Gastrocnemius medialis (tissue), 4 donors: ENCODE data around the gene SEMA6B.

Experiments
- POLR2A ChIP-seq, 2 donors: fragments of 450-650 bp; IDR thresholded peaks; one replicate each; pipeline ENCODE4 v1.6.1; 2017; ENCODE audit warnings: antibody characterized with exemption in 2 of 2, mild to moderate bottlenecking in 2 of 2, moderate library complexity in 2 of 2
- TF ChIP-seq, protein P1 (sequence below), 5 experiments: fragments of 450-650 bp in 3 of 5; fragments of 200-600 bp in 2 of 5; sonication (generic) in 2 of 5; IDR thresholded peaks in 4 of 5; conservative IDR thresholded peaks in 1 of 5; 1 replicate in 4 of 5; 2 replicates in 1 of 5; pipeline ENCODE4 v1.5.1; 2016 to 2019; ENCODE audit warnings: antibody characterized with exemption in 5 of 5, mild to moderate bottlenecking in 3 of 5, moderate library complexity in 3 of 5

DNA sequence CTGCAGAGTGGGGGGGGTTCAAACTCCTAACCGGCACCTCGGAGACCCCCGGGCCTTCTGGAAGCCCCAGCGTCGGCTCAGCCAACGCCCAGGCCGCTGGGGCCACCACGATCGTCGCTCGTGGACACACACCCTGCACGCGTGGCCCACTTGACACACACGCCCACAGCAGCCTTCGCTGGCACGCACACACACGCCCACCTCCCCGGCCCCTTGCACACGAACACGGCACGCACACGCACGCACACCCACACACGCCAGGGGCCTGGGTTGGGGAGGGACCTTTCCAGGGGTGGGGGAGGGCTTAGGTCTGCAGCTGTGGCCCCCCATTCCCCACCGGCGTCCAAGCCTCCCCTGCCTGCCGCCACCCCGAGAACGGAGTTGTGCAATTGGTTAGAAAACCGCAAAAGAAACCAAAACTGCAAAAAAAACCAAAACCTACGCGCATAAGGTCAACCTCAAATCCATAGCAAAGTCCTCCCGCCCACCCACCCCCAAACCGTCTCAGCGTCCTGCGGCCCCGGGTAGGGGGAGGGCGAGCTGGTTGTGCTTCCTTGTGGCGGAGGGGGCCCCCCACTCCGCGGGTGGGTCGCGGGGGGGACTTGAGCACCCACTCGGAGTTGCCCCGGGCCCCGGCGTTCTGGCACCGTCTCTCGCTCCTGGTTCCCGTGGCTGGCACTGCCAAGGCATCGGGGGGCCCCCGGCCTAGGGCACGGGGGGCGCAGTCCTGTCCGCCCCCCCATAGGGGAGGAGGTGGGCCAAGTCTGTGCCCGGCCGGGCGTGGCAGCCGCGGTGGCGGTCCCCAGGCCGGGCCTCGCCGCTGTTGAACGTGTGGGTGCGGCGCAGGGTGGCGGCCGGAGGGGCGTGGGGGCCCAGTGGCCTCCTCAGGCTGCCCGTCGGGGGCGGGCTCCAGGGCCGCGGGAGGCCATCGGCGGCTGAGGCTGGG lies 16.3 kb downstream of the SEMA6B start:
- TF ChIP-seq, protein P1, sequence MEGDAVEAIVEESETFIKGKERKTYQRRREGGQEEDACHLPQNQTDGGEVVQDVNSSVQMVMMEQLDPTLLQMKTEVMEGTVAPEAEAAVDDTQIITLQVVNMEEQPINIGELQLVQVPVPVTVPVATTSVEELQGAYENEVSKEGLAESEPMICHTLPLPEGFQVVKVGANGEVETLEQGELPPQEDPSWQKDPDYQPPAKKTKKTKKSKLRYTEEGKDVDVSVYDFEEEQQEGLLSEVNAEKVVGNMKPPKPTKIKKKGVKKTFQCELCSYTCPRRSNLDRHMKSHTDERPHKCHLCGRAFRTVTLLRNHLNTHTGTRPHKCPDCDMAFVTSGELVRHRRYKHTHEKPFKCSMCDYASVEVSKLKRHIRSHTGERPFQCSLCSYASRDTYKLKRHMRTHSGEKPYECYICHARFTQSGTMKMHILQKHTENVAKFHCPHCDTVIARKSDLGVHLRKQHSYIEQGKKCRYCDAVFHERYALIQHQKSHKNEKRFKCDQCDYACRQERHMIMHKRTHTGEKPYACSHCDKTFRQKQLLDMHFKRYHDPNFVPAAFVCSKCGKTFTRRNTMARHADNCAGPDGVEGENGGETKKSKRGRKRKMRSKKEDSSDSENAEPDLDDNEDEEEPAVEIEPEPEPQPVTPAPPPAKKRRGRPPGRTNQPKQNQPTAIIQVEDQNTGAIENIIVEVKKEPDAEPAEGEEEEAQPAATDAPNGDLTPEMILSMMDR (IDR thresholded peaks at IDR 0.05 in 4 of 5, conservative IDR thresholded peaks at IDR 0.05 in 1 of 5) = no peak
- no peak for TF ChIP-seq POLR2A (IDR thresholded peaks at IDR 0.05)
